Measurements from ENCODE around the gene MED13L. TPM values are rescaled to one million over a fixed set of nuclear protein-coding genes. Genes with fewer than 3 reads are reported as not detected.

The MED13L gene
- total and polyA plus RNA-seq, 4 donors = 7.9 to 94.0 (median 37.7) TPM

DNA sequence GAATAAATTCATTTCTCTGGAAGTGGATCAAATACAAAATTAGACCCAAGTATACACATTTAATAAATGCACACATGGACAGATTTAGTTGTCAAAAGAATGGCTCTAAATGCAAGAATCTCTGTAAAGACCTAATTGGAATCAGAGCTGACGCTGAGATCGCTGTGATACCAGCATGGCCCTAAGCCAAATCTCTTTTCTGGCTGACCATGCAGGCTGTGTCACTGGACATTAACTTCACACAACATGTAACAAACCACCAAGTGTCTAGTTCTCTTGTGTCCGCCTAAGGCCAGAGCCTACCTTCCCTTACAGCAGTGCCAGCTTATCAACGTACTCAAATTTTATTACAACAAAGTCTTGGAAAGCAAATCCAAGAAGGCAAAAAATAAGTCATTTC lies 127.5 kb downstream of the MED13L start (continued):
- TF ChIP-seq TAF1 (conservative IDR thresholded peaks at IDR 0.05) (no peak), FOXA2 (IDR thresholded peaks at IDR 0.05) (no peak)
- TF ChIP-seq, protein P1, sequence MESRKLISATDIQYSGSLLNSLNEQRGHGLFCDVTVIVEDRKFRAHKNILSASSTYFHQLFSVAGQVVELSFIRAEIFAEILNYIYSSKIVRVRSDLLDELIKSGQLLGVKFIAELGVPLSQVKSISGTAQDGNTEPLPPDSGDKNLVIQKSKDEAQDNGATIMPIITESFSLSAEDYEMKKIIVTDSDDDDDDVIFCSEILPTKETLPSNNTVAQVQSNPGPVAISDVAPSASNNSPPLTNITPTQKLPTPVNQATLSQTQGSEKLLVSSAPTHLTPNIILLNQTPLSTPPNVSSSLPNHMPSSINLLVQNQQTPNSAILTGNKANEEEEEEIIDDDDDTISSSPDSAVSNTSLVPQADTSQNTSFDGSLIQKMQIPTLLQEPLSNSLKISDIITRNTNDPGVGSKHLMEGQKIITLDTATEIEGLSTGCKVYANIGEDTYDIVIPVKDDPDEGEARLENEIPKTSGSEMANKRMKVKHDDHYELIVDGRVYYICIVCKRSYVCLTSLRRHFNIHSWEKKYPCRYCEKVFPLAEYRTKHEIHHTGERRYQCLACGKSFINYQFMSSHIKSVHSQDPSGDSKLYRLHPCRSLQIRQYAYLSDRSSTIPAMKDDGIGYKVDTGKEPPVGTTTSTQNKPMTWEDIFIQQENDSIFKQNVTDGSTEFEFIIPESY (IDR thresholded peaks at IDR 0.05) = no peak

DNA sequence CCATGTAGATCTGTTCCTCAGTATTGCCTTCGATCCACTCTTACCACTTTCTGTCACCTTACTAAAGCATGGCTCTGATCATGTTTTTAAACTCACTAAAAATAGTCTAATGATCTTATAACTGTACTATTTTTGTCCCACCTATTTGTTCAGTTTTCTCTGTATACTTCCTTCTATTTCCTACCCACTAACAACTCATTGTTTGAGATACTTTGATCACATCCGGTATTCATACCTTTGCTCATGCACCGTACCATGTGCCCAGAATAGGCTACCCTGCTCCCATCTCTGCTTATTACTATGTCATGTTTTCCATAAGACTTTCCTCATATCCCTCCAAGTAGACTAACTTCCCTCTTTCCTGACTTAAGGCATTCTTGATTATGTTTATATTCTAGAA lies 128.6 kb downstream of the MED13L start:
- no peak overlapping the region for H3K27ac ChIP-seq (ENCODE audit: low read depth in 1 of 2, low read length in 2 of 2)
- 78% methylated on average over 3 of the region's 3 CpGs for WGBS
- H3K27me3 ChIP-seq (ENCODE audit: control insufficient read depth in 4 of 4, insufficient read depth in 4 of 4, low read length in 3 of 4) = no peaks in the 10 kb centered on the region
- no peak overlapping the region for H3K9ac ChIP-seq (ENCODE audit: low read depth in 1 of 2, low read length in 2 of 2)
- TF ChIP-seq JUND (IDR thresholded peaks at IDR 0.05) (no peak), RXRA (IDR thresholded peaks at IDR 0.05) (no peak), YY1 (IDR thresholded peaks at IDR 0.05) (no peak), HNF4G (IDR thresholded peaks at IDR 0.05) (no peak), NR2F2 (IDR thresholded peaks at IDR 0.05) (no peak), SP1 (IDR thresholded peaks at IDR 0.05) (no peak), EGR1 (IDR thresholded peaks at IDR 0.05; ENCODE audit: low read depth in 2 of 2) (no peak), FOXA1 (IDR thresholded peaks at IDR 0.05) (no peak), HNF4A (conservative IDR thresholded peaks at IDR 0.05) (no peak), RAD21 (IDR thresholded peaks at IDR 0.05) (no peak), GABPA (IDR thresholded peaks at IDR 0.05 in 1 of 2, conservative IDR thresholded peaks at IDR 0.05 in 1 of 2) (no peak), FOXA2 (IDR thresholded peaks at IDR 0.05) (no peak), TAF1 (conservative IDR thresholded peaks at IDR 0.05) (no peak)
- TF ChIP-seq, protein P2, sequence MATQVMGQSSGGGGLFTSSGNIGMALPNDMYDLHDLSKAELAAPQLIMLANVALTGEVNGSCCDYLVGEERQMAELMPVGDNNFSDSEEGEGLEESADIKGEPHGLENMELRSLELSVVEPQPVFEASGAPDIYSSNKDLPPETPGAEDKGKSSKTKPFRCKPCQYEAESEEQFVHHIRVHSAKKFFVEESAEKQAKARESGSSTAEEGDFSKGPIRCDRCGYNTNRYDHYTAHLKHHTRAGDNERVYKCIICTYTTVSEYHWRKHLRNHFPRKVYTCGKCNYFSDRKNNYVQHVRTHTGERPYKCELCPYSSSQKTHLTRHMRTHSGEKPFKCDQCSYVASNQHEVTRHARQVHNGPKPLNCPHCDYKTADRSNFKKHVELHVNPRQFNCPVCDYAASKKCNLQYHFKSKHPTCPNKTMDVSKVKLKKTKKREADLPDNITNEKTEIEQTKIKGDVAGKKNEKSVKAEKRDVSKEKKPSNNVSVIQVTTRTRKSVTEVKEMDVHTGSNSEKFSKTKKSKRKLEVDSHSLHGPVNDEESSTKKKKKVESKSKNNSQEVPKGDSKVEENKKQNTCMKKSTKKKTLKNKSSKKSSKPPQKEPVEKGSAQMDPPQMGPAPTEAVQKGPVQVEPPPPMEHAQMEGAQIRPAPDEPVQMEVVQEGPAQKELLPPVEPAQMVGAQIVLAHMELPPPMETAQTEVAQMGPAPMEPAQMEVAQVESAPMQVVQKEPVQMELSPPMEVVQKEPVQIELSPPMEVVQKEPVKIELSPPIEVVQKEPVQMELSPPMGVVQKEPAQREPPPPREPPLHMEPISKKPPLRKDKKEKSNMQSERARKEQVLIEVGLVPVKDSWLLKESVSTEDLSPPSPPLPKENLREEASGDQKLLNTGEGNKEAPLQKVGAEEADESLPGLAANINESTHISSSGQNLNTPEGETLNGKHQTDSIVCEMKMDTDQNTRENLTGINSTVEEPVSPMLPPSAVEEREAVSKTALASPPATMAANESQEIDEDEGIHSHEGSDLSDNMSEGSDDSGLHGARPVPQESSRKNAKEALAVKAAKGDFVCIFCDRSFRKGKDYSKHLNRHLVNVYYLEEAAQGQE (IDR thresholded peaks at IDR 0.05) = no peak
- TF ChIP-seq, protein P3, sequence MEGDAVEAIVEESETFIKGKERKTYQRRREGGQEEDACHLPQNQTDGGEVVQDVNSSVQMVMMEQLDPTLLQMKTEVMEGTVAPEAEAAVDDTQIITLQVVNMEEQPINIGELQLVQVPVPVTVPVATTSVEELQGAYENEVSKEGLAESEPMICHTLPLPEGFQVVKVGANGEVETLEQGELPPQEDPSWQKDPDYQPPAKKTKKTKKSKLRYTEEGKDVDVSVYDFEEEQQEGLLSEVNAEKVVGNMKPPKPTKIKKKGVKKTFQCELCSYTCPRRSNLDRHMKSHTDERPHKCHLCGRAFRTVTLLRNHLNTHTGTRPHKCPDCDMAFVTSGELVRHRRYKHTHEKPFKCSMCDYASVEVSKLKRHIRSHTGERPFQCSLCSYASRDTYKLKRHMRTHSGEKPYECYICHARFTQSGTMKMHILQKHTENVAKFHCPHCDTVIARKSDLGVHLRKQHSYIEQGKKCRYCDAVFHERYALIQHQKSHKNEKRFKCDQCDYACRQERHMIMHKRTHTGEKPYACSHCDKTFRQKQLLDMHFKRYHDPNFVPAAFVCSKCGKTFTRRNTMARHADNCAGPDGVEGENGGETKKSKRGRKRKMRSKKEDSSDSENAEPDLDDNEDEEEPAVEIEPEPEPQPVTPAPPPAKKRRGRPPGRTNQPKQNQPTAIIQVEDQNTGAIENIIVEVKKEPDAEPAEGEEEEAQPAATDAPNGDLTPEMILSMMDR (IDR thresholded peaks at IDR 0.05; ENCODE audit: low read depth, low read length, missing input control) = no peak
- TF ChIP-seq, protein P1 (IDR thresholded peaks at IDR 0.05) = no peak
- TF ChIP-seq, protein P4, sequence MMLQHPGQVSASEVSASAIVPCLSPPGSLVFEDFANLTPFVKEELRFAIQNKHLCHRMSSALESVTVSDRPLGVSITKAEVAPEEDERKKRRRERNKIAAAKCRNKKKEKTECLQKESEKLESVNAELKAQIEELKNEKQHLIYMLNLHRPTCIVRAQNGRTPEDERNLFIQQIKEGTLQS (IDR thresholded peaks at IDR 0.05) = no peak
- TF ChIP-seq, protein P5, sequence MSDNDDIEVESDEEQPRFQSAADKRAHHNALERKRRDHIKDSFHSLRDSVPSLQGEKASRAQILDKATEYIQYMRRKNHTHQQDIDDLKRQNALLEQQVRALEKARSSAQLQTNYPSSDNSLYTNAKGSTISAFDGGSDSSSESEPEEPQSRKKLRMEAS (IDR thresholded peaks at IDR 0.05) = no peak
- peaks cover 6 to 19% (median 12%) of the 10 kb centered on the region in 4 donors for H3K4me1 ChIP-seq (ENCODE audit: control insufficient read depth in 4 of 4, insufficient read depth in 4 of 4, low read length in 3 of 4)
- H3K9me3 ChIP-seq (ENCODE audit: control insufficient read depth in 4 of 4, low read length in 3 of 4) = no peaks in the 10 kb centered on the region
- H3K4me3 ChIP-seq (ENCODE audit: low read depth in 1 of 3, low read length in 3 of 3) = no peak overlapping the region
- H3K36me3 ChIP-seq (ENCODE audit: control insufficient read depth in 4 of 4, insufficient read depth in 3 of 4, low read depth in 1 of 4, low read length in 3 of 4) = no peaks in the 10 kb centered on the region
- no peak for DNase-seq (ENCODE audit: low spot score)
